ENCODE data around the gene PCYOX1L.

Gene PCYOX1L

DNA sequence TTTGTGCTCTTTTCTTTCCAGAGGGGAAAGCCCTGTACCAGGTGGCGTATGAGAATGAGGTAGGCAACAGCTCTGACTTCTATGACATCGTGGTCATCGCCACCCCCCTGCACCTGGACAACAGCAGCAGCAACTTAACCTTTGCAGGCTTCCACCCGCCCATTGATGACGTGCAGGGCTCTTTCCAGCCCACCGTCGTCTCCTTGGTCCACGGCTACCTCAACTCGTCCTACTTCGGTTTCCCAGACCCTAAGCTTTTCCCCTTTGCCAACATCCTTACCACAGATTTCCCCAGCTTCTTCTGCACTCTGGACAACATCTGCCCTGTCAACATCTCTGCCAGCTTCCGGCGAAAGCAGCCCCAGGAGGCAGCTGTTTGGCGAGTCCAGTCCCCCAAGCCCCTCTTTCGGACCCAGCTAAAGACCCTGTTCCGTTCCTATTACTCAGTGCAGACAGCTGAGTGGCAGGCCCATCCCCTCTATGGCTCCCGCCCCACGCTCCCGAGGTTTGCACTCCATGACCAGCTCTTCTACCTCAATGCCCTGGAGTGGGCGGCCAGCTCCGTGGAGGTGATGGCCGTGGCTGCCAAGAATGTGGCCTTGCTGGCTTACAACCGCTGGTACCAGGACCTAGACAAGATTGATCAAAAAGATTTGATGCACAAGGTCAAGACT, 10.3 kb downstream of the PCYOX1L start:
- no peak for DNase-seq (ENCODE audit: low read depth in 2 of 2)

- no peak for DNase-seq (ENCODE audit: low read depth in 2 of 2)
Observed at GRCh38 chr5:149370878-149371277, 13.0 kb downstream of the PCYOX1L start.

GRCh38 chr5:149371296-149371962, 13.6 kb downstream of the PCYOX1L start:
- peak; percentile 36 to 46 for DNase-seq (ENCODE audit: low read depth in 2 of 2)

DNA sequence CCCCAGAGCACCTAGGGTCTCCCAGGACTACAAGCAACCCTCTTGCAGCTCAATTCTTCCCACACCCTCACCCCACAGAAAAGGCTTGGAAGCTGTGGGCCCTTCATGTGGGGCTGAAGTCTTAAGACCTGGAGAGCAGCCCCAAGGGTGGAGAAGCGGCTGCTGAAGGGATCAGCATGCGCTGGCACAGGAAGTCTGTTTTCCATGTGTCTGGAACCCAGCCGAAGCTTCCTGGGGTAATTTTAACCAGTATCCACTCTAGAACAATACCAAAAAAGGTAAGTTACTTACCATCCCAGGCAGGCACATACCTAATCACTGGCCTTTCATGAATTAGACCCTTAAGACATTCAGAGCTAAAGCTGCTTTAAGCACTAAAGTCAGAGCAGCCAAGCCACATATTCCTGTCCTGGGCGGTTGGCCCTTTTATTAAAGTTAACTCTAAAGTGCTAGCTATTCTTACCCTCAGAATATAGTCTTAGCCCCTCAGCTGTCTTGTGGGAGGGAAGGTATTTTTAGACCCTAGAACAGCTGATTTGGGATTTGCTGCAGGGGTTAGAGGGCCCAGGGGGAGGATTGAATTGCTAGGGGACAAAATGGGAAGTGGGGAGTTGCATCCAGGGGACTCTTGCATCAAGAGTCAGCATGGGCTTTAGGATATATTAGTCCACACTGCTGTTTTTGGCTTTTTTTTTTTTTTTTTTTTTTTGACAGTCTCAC, 14.4 kb downstream of the PCYOX1L start:
- no peak for DNase-seq (ENCODE audit: low read depth in 2 of 2)

DNA sequence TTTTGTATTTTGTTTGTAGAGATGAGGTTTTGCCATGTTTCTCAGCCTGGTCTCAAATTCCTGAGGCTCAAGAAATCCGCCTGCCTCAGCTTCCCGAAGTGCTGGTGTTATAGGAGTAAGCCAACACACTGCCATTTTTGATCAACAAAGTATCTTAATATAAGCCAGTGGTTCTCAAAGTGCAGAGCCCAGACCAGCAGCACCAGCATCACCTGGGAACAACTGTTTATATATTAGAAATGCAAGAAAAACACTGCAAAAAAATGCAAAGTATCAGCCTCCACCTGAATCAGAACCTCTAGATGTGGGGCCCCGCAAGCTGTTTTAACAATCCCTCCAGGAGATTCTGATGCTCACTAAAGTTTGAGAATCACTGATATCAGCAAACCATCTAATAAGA, 15.1 kb downstream of the PCYOX1L start:
- DNase-seq (ENCODE audit: low read depth in 2 of 2) = no peak

DNA sequence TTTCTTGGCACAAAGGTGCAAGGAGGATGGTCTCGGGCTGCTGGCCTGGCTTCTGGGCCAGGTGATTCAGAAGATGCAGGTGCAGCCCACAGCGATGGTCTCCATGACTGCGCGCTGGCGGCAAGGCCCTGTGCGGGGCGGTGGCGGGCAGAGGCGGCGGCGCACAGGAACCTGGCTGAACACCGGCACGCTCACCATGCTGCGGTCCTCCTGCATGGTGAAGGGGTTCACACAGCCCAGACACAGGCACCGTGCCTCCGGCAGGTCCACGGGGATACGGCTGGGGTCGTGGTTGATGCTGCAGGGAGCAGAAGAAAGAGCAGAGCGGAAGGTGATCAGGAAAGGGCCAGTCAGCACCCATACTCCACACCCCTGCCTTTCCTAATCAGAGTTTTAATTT, 16.5 kb downstream of the PCYOX1L start:
- DNase-seq (ENCODE audit: low read depth in 2 of 2) = no peak

- DNase-seq (ENCODE audit: low read depth in 2 of 2) = no peak
Observed at GRCh38 chr5:149374801-149375200, 17.0 kb downstream of the PCYOX1L start.

DNA sequence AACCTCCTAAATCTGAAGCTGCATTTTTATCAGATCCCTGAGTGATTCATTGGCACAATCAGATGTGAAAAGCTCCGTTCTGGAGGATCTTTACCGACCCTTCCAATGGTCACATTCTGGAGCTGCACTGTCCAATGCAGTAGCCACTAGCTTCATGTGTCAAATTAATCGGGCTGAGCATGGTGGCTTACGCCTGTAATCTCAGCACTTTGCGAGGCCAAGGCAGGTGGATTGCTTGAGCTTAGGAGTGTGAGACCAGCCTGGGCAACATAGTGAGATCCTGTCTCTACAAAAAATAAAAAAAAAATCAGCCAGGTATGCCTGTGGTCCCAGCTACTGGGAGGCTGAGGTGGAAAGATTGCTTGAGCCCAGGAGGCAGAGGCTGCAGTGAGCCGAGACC, 17.6 kb downstream of the PCYOX1L start:
- DNase-seq (ENCODE audit: low read depth in 2 of 2) = no peak

DNA sequence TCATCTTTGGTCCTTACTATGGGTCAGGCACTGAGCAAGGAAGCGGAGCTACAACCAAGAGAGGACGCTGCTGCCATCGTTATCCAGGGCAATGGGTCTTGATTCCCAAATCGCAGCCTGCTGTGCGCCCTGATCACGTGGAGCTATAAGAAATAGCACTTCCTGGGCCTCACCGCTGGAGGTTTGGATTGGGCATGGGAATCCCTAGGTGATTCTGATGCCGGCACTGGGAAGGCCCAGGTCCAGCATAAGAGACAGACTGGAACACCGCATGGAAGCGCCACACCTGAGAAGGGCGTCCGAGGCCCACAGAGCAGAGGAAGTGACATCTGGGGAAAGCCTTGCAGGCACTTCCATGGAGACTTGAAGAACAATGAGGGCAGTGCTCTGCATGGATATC, 18.3 kb downstream of the PCYOX1L start:
- DNase-seq (ENCODE audit: low read depth in 2 of 2) = no peak

GRCh38 chr5:149376711-149377447, 19.0 kb downstream of the PCYOX1L start:
- no peak for DNase-seq (ENCODE audit: low read depth in 2 of 2)

GRCh38 chr5:149378241-149378820, 20.5 kb downstream of the PCYOX1L start:
- no peak for DNase-seq (ENCODE audit: low read depth in 2 of 2)

GRCh38 chr5:149379177-149379761, 21.4 kb downstream of the PCYOX1L start, which contains the start of gene IL17B:
TSS of gene IL17B (minus strand) at chr5:149379292. CDS start at chr5:149379225, 67 bp downstream.
- DNase-seq (ENCODE audit: low read depth in 2 of 2) = no peak

DNA sequence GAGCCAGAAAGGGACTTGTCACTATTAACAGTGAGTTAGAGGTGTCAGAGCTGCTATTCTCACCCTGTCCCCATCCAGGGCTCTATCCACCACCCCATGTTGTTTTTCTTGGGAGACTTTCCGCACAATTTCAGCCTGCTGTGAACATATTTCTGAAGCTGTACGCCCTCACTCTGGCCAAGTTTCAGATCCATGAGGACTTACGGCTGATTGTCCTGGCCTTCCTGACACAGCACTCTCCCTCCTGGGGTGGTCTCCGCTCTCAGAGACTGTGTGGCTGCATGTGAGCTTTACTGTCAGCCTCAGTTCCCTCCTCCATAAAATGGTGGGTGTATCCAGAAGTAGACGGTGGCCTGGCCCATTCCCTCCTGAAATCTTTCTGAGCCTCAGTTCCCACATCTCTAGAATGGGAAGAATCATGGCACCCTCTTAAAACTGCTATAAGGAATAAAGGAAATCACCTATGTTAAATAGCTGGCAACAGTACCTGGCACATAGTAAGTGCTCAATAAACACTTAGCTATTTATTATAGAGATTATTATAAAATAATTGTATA, 22.1 kb downstream of the PCYOX1L start:
- DNase-seq (ENCODE audit: low read depth in 2 of 2) = no peak

GRCh38 chr5:149380466-149381121, 22.7 kb downstream of the PCYOX1L start:
- DNase-seq (ENCODE audit: low read depth in 2 of 2) = no peak

GRCh38 chr5:149381261-149381985, 23.6 kb downstream of the PCYOX1L start:
- DNase-seq (ENCODE audit: low read depth in 2 of 2) = no peak

DNA sequence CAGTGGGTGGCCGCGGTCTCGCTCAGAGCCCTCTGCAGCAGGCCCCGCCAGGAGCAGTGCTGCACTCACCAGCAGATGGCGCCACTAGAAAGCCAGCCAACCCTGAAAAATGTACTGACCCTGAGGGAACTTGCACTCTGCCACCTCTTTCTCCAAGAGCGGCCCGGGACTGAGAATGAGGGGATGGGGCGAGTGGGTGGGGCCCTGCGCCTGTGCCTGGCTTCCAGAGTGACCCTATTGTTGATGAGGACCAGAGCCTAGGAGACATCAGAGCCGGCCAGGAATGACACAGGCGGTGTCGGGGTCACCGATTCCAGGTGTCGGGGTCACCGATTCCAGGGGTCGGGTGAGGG, 24.1 kb downstream of the PCYOX1L start:
- DNase-seq (ENCODE audit: low read depth in 2 of 2) = peak; percentile 50 to 55

DNA sequence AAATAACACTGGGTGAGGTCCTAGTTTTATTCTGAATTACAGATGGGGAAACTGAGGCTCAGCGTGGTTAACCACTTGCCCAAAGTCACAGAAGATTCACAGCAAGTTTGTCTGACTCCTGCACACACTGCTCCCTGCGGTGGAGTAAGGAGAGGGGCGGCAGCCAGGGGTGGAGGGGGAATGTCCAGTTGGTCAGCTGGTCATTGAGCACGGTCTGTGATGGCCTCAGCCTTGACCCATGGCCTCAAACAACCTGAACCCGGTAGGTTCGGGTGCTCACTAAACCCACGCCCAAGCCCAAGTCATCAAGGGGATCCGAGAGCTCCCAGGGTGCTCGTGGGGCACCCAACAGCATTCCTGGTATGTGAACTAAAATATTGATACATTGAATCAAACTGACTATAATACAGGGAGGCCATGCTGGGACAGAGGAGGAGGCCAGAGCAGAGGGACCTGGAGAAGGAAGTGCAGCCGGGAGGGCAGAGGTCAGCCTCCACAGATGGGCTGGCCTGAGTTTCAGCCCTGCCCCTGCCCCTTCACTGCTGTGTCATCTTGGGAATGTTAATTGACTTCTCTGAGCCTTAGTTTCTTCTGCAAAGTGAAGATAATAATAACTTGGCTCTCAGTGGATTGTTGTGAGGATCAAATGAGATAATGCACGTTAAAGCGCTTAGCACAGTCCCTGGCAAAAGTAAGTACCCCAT, 24.8 kb downstream of the PCYOX1L start:
- DNase-seq (ENCODE audit: low read depth in 2 of 2) = no peak

GRCh38 chr5:149383399-149383798, 25.6 kb downstream of the PCYOX1L start:
- no peak for DNase-seq (ENCODE audit: low read depth in 2 of 2)

DNA sequence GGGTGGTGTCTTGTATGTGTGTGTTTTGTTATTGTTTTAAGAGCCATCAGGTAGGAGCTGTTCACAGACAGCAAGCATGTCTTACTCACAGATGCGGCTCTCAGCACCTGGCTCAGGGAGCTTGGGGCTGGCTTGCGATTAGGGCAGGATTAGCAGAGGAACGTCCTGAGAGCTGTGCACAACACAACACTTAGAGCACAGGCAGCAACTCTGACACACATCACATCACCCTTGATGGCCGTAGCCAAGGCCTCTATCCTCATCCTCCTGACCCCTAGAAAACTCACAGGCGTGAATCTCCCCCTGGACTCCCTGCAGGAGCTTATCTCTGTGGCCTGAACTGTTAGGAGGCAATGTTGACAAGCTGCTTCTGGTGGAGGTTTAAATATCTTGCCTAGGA, 28.3 kb downstream of the PCYOX1L start:
- no peak for DNase-seq (ENCODE audit: low read depth in 2 of 2)

Data from activated CD8-positive, alpha-beta memory T cell treated with anti-CD3 and anti-CD28 coated beads for 4 hours (primary cell).